Measurements from ENCODE around the gene FNDC7.
"Not testable (repeated sequence)": the region's sequence is repeated elsewhere in the genome, so short reads cannot be mapped to it uniquely, and the experiment has no call there.

FNDC7 gene

DNA sequence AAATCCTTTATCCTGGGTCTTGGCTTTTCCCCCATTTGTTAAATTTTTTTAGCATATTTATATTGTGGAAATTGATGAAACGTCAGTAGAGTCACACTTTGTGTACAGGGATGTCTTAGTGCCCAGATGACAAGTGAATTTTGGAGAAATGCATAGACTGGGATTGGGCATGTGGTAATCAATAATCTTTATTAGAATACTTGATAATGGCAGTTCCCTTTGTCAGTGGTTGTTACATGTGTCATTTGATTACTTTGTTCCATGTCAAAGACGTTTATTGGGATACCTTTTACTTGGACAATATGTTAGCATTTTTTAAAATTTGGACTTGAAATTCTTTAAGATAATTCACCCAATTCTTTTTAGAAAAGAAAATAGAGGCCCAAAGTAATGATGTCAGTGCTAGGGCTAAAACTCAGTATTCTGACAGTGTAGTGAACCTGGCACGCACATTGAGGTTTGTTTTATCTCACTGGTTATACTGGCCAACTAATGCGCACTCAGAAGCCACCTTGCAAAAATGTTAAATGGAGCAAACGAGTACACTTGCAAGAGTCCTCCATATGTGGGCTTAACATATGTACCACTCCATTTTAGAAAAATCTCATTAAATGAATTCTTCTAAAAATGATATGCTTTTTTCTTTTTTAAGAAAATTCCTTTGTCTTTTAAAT is 11.4 kb upstream of the FNDC7 start:
- no peak for DNase-seq

DNA sequence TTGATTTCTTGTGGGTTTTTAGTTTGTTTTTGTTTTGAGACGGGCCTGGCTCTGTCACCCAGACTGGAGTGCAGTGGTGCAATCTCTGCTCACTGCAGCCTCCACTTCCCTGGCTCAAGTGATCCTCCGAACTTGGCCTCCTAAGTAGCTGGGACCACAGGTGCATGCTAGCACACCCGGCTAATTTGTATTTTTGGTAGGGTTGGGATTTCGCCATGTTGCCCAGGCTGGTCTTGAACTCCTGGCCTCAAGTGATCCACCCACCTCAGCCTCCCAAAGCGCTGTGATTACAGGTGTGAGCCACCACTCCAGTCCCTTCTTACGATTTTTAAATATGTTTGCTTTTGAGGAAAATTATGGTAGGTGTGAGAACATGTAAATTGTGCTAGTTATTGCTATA is 10.6 kb upstream of the FNDC7 start:
- DNase-seq = not testable (repeated sequence)

GRCh38 chr1:108703939-108704338 is 8.8 kb upstream of the FNDC7 start:
- DNase-seq = no peak

DNA sequence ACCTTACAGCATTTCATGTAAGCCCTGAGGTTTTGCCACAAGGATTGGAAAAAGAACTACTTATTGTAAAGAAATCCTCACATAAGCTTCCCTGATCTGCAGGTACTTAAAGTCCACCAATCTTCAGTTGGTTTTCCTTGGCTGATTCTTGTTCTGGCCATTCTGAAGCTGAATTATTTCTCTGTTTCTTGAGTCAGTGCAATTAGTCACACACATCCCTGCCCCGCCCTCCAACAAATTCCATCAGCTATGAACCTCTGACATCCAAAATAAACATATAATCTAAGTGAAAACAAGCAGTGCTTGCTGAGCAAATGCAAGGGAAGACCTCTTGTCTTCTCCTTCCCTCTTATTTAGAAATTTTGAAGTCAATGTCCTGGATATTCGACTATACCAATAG is 8.2 kb upstream of the FNDC7 start:
- no peak for DNase-seq

DNA sequence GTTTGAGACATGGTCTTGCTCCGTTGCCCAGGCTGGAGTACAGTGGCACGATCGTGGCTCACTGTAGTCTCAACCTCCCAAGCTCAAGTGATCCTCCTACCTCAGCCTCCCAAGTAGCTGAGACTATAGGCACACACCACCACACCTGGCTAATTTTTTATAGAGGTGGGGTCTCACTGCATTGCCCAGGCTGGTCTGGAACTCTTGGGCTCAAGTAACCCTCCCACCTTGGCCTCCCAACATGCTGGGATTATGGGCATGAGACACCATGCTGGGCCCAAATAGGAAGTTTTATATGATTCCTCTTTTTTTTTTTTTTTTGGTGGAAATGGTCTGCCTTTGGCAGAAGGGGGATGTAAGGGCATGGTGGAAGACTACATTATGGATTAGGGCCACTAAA is 6.1 kb upstream of the FNDC7 start:
- DNase-seq = no peak

GRCh38 chr1:108708691-108709660 is 3.7 kb upstream of the FNDC7 start:
- DNase-seq = no peak

DNA sequence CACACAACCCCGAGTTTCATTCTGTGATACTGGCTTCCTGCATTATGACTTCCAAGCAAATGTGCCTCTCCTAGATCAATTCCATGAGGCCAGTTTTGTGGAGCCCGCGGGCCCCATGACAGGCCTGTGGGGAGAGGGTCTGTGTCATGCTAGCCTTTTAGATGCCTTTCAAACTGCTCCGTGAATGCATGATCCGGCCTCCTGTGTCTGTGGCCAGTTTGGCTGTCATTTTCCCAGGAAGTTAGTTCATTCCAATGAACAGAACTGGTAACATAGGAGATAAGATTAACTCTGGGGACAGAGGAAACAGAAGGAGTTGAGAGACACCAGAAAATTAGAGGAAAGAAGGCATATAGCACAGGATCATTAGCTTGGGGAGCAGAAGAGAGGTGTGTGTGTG is 3.2 kb downstream of the FNDC7 start:
- no peak for DNase-seq

- no peak for DNase-seq
Measured at GRCh38 chr1:108716437-108717230, 3.9 kb downstream of the FNDC7 start.

DNA sequence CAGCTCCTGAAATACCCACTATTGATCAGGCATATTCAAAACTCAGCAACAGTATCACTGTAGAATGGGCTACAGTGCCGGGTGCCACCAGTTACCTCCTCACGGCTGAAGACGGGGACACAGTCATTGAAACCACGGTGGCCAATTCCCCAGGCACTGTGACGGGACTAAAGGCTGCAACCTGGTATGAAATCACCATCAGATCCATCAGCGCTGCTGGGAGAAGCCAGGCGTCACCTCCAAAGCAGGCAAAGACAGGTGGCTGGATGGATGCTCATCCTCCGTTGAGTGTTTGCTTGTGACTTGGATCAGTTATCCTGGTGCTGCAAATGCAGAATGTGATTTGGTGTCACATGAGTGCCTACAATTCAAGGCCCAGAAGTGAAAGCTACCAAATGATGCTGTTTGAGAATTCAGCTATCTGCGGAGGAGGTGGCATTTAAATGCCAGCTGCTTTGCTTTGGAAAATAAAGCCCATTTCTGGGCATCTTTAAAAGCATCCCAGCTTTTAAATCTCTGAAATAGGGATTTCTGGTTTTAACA is 5.1 kb downstream of the FNDC7 start:
- DNase-seq = no peak

- no peak for DNase-seq
Measured at GRCh38 chr1:108718927-108719655, 6.4 kb downstream of the FNDC7 start.

- DNase-seq = no peak
Measured at GRCh38 chr1:108719656-108720435, 7.1 kb downstream of the FNDC7 start.

DNA sequence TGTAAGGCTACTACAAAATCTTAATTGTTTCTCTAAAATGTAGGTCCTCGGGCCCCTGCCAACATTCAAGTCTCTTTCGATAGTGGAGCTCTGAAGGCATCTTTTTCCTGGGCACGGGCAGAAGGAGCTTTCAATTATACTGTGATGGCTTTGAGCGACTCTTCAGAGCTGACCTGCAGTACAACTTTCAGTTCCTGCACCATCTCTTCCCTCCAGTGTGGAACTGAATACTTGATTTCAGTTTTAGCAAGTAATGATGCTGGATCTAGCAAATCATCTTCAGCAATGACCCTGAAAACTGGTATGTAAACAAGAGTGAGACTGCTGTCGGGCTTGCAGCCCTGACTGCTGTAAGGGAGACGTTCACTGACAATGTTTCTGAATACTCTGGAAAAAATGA is 9.6 kb downstream of the FNDC7 start:
- no peak for DNase-seq

- no peak for DNase-seq
Measured at GRCh38 chr1:108725906-108726305, 13.2 kb downstream of the FNDC7 start.

DNA sequence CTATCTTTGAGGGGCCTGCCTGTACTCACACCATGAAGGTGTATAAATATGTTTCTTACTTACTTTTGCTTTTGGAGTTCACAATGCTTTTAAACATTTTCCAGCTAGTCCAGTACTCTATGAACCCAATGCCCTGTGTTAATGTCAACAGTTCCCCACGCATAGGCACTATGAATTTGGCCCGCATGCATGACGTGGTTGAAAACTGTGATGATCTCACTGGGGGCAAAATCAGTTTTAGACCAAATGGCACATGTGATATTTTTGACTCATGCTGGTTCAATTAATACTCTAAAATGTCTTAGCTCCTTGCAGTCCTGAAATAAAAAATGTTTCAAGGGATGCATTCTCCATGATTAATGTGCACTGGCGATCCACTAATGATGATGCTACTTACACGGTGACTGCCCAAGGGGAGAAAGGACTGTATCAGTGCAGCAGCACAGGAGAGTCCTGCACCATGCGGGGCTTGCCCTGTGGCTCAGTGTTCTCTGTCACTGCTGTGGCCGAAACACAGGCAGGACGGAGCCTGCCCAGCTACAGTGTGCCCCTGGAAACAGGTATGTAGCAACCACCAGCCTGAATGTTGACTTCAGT is 15.7 kb downstream of the FNDC7 start:
- DNase-seq = no peak

DNA sequence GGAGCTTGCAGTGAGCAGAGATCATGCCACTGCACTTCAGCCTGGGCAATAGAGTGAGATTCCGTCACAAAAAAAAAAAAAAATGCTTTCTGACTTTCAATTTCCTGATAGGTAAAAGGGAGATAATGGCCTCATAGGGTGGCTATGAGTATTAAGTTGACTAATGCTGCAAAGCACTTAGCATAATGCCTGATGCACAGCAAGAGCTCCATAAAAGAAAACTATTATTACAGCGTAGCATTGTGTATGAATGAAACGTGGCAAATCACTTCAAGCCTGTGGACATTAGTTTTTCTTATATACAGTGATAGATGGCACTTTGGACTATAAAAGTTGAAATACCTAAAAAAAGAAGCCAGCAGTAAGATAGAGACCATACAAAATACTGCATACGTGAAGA is 16.8 kb downstream of the FNDC7 start:
- DNase-seq = no peak

DNA sequence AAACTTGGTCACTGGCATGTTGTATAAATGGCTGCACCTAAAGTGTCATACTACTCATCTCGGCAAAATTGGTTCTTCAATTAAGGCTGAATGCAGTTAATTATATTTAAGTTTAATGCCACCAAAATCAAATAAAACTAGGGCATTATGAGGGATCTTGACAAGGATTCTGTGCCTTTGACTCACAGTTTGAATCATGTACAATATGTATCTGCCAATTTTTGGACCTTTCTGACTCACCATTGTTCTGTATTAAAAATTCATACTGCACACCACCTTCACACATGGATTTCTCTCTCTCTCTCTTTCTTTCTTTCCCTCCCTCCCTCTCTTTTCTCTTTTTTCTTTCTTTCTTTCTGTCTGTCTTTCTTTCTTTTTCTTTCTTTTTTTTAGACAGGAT is 19.7 kb downstream of the FNDC7 start:
- DNase-seq = no peak

DNA sequence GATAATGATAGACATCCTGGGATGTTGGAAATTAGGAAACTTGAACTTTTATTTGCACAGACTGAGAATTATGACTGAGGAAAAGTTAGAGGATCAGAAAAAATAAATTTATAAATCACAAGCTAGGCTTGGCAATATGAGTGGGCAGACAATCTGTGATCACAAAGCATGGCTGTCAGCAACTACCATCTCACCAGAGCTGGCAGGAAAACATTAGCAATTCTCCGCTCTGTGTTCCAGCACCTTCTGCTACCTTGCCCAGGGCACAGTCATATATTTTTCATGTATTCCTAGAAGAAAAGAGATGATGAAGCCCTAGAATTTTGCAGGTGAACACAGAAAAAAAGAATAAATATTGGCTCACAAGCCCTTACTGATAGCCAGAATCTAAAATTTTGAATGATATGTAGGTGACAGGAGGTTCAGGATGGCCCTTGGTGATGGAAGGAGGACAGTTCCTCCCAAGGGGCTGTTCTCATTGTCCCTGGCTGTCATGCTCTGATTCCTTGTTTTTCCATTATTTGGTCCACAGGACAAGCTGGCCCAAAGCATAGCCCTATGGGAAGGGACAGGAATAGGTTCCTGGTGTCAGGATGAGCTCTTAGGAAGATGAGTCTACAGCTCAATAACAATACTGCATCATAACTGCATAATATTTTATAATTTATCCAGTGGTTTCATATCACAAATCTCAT is 21.6 kb downstream of the FNDC7 start:
- DNase-seq = no peak

DNA sequence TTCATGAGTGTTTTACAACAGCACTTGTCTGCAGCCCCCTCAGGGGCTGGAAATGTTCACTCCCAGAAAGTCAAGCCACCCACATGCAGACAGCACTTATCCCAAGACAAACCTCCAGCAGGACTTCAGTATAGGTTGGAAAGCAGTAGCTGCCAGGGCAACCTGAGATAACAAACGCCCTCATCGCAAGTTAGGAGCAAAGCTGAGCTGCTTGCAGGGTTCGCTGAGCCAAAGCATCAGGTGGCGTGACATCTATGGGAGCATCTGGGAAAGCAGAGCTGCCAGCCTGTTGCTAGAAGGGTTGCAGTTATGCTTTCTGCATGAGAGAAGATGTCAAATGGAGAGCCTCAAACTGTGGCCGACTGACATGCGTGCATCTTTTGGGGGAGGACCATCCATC is 29.5 kb downstream of the FNDC7 start:
- no peak for DNase-seq

GRCh38 chr1:108745980-108746381 is 33.3 kb downstream of the FNDC7 start:
- no peak for DNase-seq

DNA sequence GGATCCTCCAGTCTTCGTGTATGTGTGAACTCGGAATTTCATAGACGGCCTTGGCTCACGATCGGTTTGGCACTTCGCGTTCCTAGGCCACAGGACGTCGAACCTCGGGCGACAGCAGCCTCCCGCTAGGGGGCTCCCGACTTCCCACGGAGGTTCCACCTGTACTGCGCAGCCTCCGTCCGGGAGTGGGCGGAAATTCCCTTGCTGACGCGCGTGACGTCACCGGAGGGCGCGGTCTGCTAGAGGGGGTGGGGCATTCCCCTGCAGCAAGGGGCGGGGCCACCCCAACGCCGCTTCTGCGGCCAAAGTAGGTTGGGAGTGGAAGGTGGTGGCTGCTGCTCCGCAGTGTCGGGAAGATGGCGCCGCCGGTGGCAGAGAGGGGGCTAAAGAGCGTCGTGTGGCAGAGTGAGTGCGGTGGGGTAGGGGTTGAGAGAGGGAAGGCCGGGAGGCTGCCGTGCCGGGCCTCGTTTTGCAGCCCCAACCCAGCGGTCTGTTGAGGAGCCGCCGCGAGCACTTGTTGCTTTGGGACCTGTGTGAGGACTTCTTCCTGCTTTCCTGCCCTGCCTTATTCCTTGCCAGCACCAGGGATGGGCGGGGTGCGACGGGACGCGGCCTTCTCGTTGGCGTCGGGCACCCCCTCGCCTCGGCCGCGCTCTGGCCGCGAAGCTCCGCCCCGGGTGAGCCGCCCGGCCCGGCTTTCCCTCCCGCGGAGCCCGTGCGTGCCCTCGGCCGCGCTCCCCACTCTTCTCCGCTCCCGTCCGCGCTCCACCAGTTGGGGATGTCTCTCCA is 33.9 kb downstream of the FNDC7 start, which contains the start of gene STXBP3:
TSS of gene STXBP3 (plus strand) at position 293 of the 789 bp plus-strand sequence. CDS start at position 357, 64 bp downstream.
- DNase-seq = peak; percentile 100

Data from right forelimb (tissue), 1 donor.